GM19438 (cell line): ENCODE results near the gene SPP1.
"Not testable (repeated sequence)": the region's sequence is repeated elsewhere in the genome, so short reads cannot be mapped to it uniquely, and the experiment has no call there.

Source experiments
- ATAC-seq: cut with Tn5 transposase; IDR thresholded peaks from one replicate; pipeline ENCODE4 v1.9.1; 2021; ENCODE audit warnings: low read depth; ENCODE audit not compliant: unreplicated experiment

The SPP1 gene

GRCh38 chr4:87985097-87985886, 9.8 kb downstream of the SPP1 start:
- ATAC-seq: peak; percentile 66

- no peak for ATAC-seq
These were observed 10.3 kb downstream of the SPP1 start for GRCh38 chr4:87985887-87986200.

- no peak for ATAC-seq
These were observed 11.0 kb downstream of the SPP1 start for GRCh38 chr4:87986508-87986907.

GRCh38 chr4:87989765-87990164, 14.3 kb downstream of the SPP1 start:
- ATAC-seq: no peak

- no peak for ATAC-seq
These were observed 19.9 kb downstream of the SPP1 start for GRCh38 chr4:87995435-87995834.

- not testable (repeated sequence) for ATAC-seq
These were observed 23.7 kb downstream of the SPP1 start for GRCh38 chr4:87999191-87999691.

GRCh38 chr4:88001871-88002270, 26.4 kb downstream of the SPP1 start:
- ATAC-seq: no peak

- ATAC-seq: no peak
These were observed 27.3 kb downstream of the SPP1 start for GRCh38 chr4:88002786-88003185.

- ATAC-seq: no peak
These were observed 27.7 kb downstream of the SPP1 start for GRCh38 chr4:88003261-88003660.

GRCh38 chr4:88005076-88005475, 29.6 kb downstream of the SPP1 start:
- ATAC-seq: no peak

GRCh38 chr4:88005946-88006345, 30.4 kb downstream of the SPP1 start:
- no peak for ATAC-seq

- no peak for ATAC-seq
These were observed 31.4 kb downstream of the SPP1 start for GRCh38 chr4:88006956-88007303.

GRCh38 chr4:88007304-88008121, 32.0 kb downstream of the SPP1 start, which contains the start of gene PKD2:
PKD2 (plus strand) TSS chr4:88007635; CDS start chr4:88007734, 99 bp downstream.
- ATAC-seq: peak; percentile 81

GRCh38 chr4:88008122-88008742, 32.7 kb downstream of the SPP1 start:
- ATAC-seq: peak; percentile 35

GRCh38 chr4:88008743-88009171, 33.2 kb downstream of the SPP1 start:
- no peak for ATAC-seq

GRCh38 chr4:88009871-88010270, 34.4 kb downstream of the SPP1 start:
- no peak for ATAC-seq

- no peak for ATAC-seq
These were observed 35.5 kb downstream of the SPP1 start for GRCh38 chr4:88010966-88011365.

- peak; percentile 36 for ATAC-seq
These were observed 37.1 kb downstream of the SPP1 start for GRCh38 chr4:88012647-88013046.

- ATAC-seq: no peak
These were observed 38.9 kb downstream of the SPP1 start for GRCh38 chr4:88014386-88014905.

GRCh38 chr4:88015659-88016295, 40.3 kb downstream of the SPP1 start:
- no peak for ATAC-seq
